IMR-90 (cell line): ENCODE results near the gene OR1F1. TPM values are rescaled to one million over a fixed set of nuclear protein-coding genes. Genes with fewer than 3 reads are reported as not detected.

Source experiments
- ATAC-seq: fragments of 200-7000 bp; cut with Tn5 transposase; 2 replicates; pipeline ENCODE4 v1.9.1; 2020; ENCODE audit warnings: low read depth, mild to moderate bottlenecking, moderate library complexity
- BruUV-seq: library from RNA; stranded (reverse); fragments of 400-500 nt; replicated peaks from 2 replicates; lab custom pipeline; 2021; lab: Mats Ljungman, UMichigan
- CTCF ChIA-PET: fragments of 300-600 bp; formaldehyde crosslinking; extraction: SDS; loops from one replicate; lab custom pipeline; 2021; ENCODE audit warnings: antibody characterized with exemption; lab: Yijun Ruan, JAX
- POLR2A ChIA-PET: fragments of 300-600 bp; sonication (Branson Sonifier 250); formaldehyde crosslinking; loops from one replicate; lab custom pipeline; 2022; ENCODE audit warnings: antibody characterized with exemption; ENCODE audit not compliant: unreplicated experiment; lab: Charles Lee
- DNase-seq: peaks from one replicate; pipeline ENCODE4 v3.0.0; 2013
- H2AFZ ChIP-seq: replicated peaks from 2 replicates; pipeline ENCODE3; 2013; ENCODE audit warnings: low read length, mild to moderate bottlenecking; ENCODE audit not compliant: poor library complexity
- H2AK5ac ChIP-seq: 2 replicates; pipeline ENCODE4 v1.6.1; 2013; ENCODE audit warnings: low read depth, low read length, inconsistent platforms
- H2AK9ac ChIP-seq: replicated peaks from 2 replicates; pipeline ENCODE3; 2013; ENCODE audit warnings: mild to moderate bottlenecking, low read depth, low read length, moderate library complexity; ENCODE audit not compliant: poor library complexity
- H2BK120ac ChIP-seq: 2 replicates; pipeline ENCODE4 v1.6.1; 2013; ENCODE audit warnings: low read depth, low read length, inconsistent platforms
- H2BK15ac ChIP-seq: 3 replicates; pipeline ENCODE4 v1.6.1; 2013; ENCODE audit warnings: low read depth, low read length, inconsistent platforms
- H2BK20ac ChIP-seq: 2 replicates; pipeline ENCODE4 v1.6.1; 2013; ENCODE audit warnings: low read depth, mild to moderate bottlenecking, inconsistent platforms, low read length, moderate library complexity
- H2BK5ac ChIP-seq: 2 replicates; pipeline ENCODE4 v1.6.1; 2013; ENCODE audit warnings: mild to moderate bottlenecking, low read depth, low read length, inconsistent platforms; ENCODE audit not compliant: poor library complexity, severe bottlenecking
- H3K14ac ChIP-seq: replicated peaks from 2 replicates; pipeline ENCODE4 v1.6.1; 2013; ENCODE audit warnings: low read depth, low read length, inconsistent platforms
- H3K18ac ChIP-seq: 2 replicates; pipeline ENCODE4 v1.6.1; 2013; ENCODE audit warnings: low read depth, low read length, control low read depth
- H3K23ac ChIP-seq: 2 replicates; pipeline ENCODE4 v1.6.1; 2013; ENCODE audit warnings: low read depth, low read length, inconsistent platforms
- H3K27ac ChIP-seq: 2 replicates; pipeline ENCODE4 v1.5.1; 2013; ENCODE audit warnings: mild to moderate bottlenecking, control low read depth, low read length; ENCODE audit not compliant: insufficient read depth
- H3K27me3 ChIP-seq: 2 replicates; pipeline ENCODE4 v1.6.1; 2013; ENCODE audit warnings: low read length; ENCODE audit not compliant: control insufficient read depth, insufficient read depth
- H3K36me3 ChIP-seq: 2 replicates; pipeline ENCODE4 v1.6.1; 2013; ENCODE audit warnings: low read length, mixed read lengths; ENCODE audit not compliant: control insufficient read depth, insufficient read depth
- H3K4ac ChIP-seq: 2 replicates; pipeline ENCODE4 v1.6.1; 2013; ENCODE audit warnings: low read depth, low read length, inconsistent platforms
- H3K4me1 ChIP-seq: 2 replicates; pipeline ENCODE4 v1.6.1; 2013; ENCODE audit warnings: low read length, mixed read lengths; ENCODE audit not compliant: control insufficient read depth, insufficient read depth
- H3K4me2 ChIP-seq: 2 replicates; pipeline ENCODE4 v1.6.1; 2013; ENCODE audit warnings: low read depth, mild to moderate bottlenecking, control low read depth, low read length, moderate library complexity
- H3K4me3 ChIP-seq: 2 replicates; pipeline ENCODE4 v1.5.1; 2013; ENCODE audit warnings: low read depth, mild to moderate bottlenecking, control low read depth, low read length, moderate library complexity; ENCODE audit not compliant: insufficient read depth
- H3K56ac ChIP-seq: 2 replicates; pipeline ENCODE4 v1.6.1; 2013; ENCODE audit warnings: low read length, inconsistent platforms; ENCODE audit not compliant: insufficient read depth; ENCODE audit errors: extremely low read depth
- H3K79me1 ChIP-seq, 2 experiments: 2 replicates each; pipeline ENCODE4 v1.6.1; 2013; ENCODE audit warnings: low read length in 2 of 2, inconsistent platforms in 1 of 2, low read depth in 1 of 2
- H3K9ac ChIP-seq: 2 replicates; pipeline ENCODE4 v1.6.1; 2013; ENCODE audit warnings: low read depth, low read length, control low read depth
- H3K9me1 ChIP-seq: 2 replicates; pipeline ENCODE4 v1.6.1; 2013; ENCODE audit warnings: low read length, inconsistent platforms; ENCODE audit not compliant: insufficient read depth
- H3K9me3 ChIP-seq: 2 replicates; pipeline ENCODE4 v1.6.1; 2013; ENCODE audit warnings: low read length; ENCODE audit not compliant: control insufficient read depth, insufficient read depth
- H4K20me1 ChIP-seq: 2 replicates; pipeline ENCODE4 v1.6.1; 2013; ENCODE audit warnings: low read length, inconsistent platforms; ENCODE audit not compliant: insufficient read depth
- H4K5ac ChIP-seq: 2 replicates; pipeline ENCODE4 v1.6.1; 2013; ENCODE audit warnings: mild to moderate bottlenecking, low read depth, low read length, control low read depth
- H4K8ac ChIP-seq, 2 experiments: 2 replicates each; pipeline ENCODE4 v1.6.1; 2013; ENCODE audit warnings: low read depth in 2 of 2, low read length in 2 of 2, control low read depth in 1 of 2, inconsistent platforms in 1 of 2
- H4K91ac ChIP-seq: 2 replicates; pipeline ENCODE4 v1.6.1; 2013; ENCODE audit warnings: low read depth, low read length, inconsistent platforms; ENCODE audit not compliant: insufficient read depth
- BHLHE40 ChIP-seq: fragments of 150-350 bp; IDR thresholded peaks from 2 replicates; pipeline ENCODE4 v1.6.1; 2016; ENCODE audit warnings: mild to moderate bottlenecking, low read depth, low read length
- FOS ChIP-seq: fragments of 150-350 bp; IDR thresholded peaks from 2 replicates; pipeline ENCODE4 v1.6.1; 2016; ENCODE audit warnings: low read depth, low read length
- RAD21 ChIP-seq: IDR thresholded peaks from 2 replicates; pipeline ENCODE4 v1.6.1; 2012; ENCODE audit warnings: low read length, improper control_type of control experiment
- RCOR1 ChIP-seq: IDR thresholded peaks from 2 replicates; pipeline ENCODE4 v1.6.1; 2012; ENCODE audit warnings: mild to moderate bottlenecking, low read length, improper control_type of control experiment; ENCODE audit not compliant: insufficient replicate concordance
- WGBS, 2 experiments: methylation state at CpG; one replicate each; pipeline versions ENCODE4 v1.1.5 to v1.1.7; 2013; ENCODE audit warnings: missing lambda C conversion rate in 2 of 2; ENCODE audit not compliant: insufficient read length in 1 of 2; ENCODE audit errors: extremely low coverage in 2 of 2; 5-methylcytosine and 5-hydroxymethylcytosine counted together
- dilution Hi-C: fragments of 300-500 bp; cut with HindIII; formaldehyde crosslinking; loops from one replicate; pipeline ENCODE4 v1.14.3; 2018; ENCODE audit warnings: low sequenced_read_pairs; ENCODE audit not compliant: unreplicated experiment
- in situ Hi-C: fragments of 300-500 bp; cut with MboI; formaldehyde crosslinking; loops from 3 replicates; pipeline ENCODE4 v1.14.3; 2019; ENCODE audit warnings: low sequenced_read_pairs, inconsistent platforms, mixed read lengths
- intact Hi-C: fragments of 100-400 bp; cut with micrococcal nuclease; formaldehyde crosslinking; loops from 2 replicates; pipeline ENCODE4 v1.10.0; 2022
- polyA plus RNA-seq, 3 experiments: library from polyadenylated mRNA; depleted of rRNA; stranded (reverse); fragments of >200 nt; gene quantifications; 2 replicates each; pipeline ENCODE4 v1.2.3, GENCODE V29; 2012; ENCODE audit warnings: low replicate concordance in 1 of 3
- total RNA-seq: library from RNA; depleted of rRNA; stranded (reverse); fragments of >200 nt; gene quantifications from 2 replicates; pipeline ENCODE4 v1.2.3, GENCODE V29; 2012

OR1F1 gene
- total and polyA plus RNA-seq, 2 of the 4 experiments (the other 2 are of a cell fraction): 0.12 TPM; not detected in 1

- TF ChIP-seq RAD21 (peak; percentile 34; the same call in 1 of the 2 replicates), FOS (peak; percentile 89)
Measured at GRCh38 chr16:3152277-3152990, 35.6 kb upstream of the OR1F1 start (continued).

GRCh38 chr16:3152991-3153368 is 35.0 kb upstream of the OR1F1 start:
- no peak overlapping the region for H4K5ac ChIP-seq
- no peak overlapping the region for H3K9ac ChIP-seq
- H3K9me1 ChIP-seq: peaks cover 10% of the 10 kb centered on the region
- H3K27ac ChIP-seq: no peak overlapping the region
- no peak overlapping the region for H2BK5ac ChIP-seq
- H2AK5ac ChIP-seq: no peak overlapping the region
- H2AK9ac ChIP-seq: peak overlapping the region; percentile 60
- peak; percentile 33 for TF ChIP-seq RCOR1
- TF ChIP-seq BHLHE40: no peak
- no peak for ATAC-seq
- dilution Hi-C loops (no loop called here), intact Hi-C loops (loop anchor here (1.0 kb wide), 1 partner anchor 13 kb away; no protein-coding TSS in a partner anchor), in situ Hi-C loops (no loop called here)
- H3K4me3 ChIP-seq: peak overlapping the region; percentile 59; the same call in 1 of the 2 replicates
- peaks cover 0 to 13% of the 10 kb centered on the region in 2 experiments; a peak in 2 of 4 replicates for H3K79me1 ChIP-seq
- no peak overlapping the region for H2BK15ac ChIP-seq
- H4K20me1 ChIP-seq: peaks cover 20% of the 10 kb centered on the region
- H2AFZ ChIP-seq: peak overlapping the region; percentile 94
- CTCF ChIA-PET: interaction anchor here (1.4 kb wide), 1 partner anchor 18 kb away, joined by 3 read pairs; the partner anchor contains the start of gene ZNF213
- no peak overlapping the region for H4K91ac ChIP-seq
- H3K36me3 ChIP-seq: no peaks in the 10 kb centered on the region
- H3K9me3 ChIP-seq: no peaks in the 10 kb centered on the region
- H3K14ac ChIP-seq: no peak overlapping the region
- H2BK120ac ChIP-seq: no peak overlapping the region
- H3K4me2 ChIP-seq: no peak overlapping the region
- no peak overlapping the region for H4K8ac ChIP-seq
- no TSS peak for BruUV-seq
- H3K56ac ChIP-seq: no peak overlapping the region
- no peak overlapping the region for H2BK20ac ChIP-seq
- no CpG with 5 or more reads among the region's 8 CpGs for WGBS, 2 experiments
- no peak overlapping the region for H3K4ac ChIP-seq
- H3K18ac ChIP-seq: no peak overlapping the region
- H3K27me3 ChIP-seq: no peaks in the 10 kb centered on the region
- no peak overlapping the region for H3K23ac ChIP-seq
- peaks cover 3% of the 10 kb centered on the region; the same call in 1 of the 2 replicates for H3K4me1 ChIP-seq
- POLR2A ChIA-PET: no interaction called here
- no peak for DNase-seq
